Iris pigment epithelial cell (primary cell): Measurements from ENCODE around the gene NHERF2.
A peak's percentile ranks its signal among the peaks of the same experiment; 100 is the strongest.

ENCODE experiments used
- DNase-seq: peaks from one replicate; pipeline ENCODE4 v3.0.0-alpha.2; 2011; ENCODE audit warnings: low read depth

Gene NHERF2

DNA sequence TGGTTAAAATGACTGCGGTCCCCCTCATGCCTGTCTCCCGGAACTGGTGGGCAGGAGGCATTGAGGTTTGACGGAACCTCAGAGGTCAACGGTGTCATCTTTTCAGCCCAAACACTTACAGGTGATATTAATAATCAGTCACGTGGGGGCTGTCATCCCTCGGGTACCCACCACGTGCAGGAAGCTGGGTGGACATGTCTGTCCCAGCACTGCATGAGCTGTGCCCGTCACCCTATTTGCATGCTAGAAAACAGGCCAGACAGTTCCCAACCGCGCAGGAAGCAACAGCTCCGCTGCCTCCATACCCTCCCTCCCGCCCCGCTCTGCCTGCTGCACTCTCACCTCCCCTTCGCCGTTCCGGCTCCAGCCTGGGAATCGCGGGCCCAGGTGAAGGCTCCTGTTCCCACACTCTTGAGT, 35.6 kb upstream of the NHERF2 start:
- no peak for DNase-seq

DNA sequence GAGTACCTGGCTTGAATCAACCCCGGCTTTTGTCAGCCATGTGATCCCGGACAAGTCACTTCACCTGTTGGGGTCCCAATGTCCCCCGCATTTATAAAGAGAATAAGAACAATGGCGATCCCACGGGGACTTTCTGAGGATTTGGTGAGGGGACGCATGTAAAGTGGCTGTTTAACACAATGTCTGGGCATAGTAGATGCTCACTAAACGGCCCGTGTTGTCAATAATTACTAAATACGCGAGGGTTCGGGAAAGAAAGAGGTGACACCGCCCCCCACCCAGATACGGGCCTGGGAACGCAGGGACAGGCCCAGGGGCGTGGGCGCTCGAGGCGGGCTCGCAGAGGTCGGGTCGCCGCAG, 35.1 kb upstream of the NHERF2 start:
- DNase-seq, result no peak

DNA sequence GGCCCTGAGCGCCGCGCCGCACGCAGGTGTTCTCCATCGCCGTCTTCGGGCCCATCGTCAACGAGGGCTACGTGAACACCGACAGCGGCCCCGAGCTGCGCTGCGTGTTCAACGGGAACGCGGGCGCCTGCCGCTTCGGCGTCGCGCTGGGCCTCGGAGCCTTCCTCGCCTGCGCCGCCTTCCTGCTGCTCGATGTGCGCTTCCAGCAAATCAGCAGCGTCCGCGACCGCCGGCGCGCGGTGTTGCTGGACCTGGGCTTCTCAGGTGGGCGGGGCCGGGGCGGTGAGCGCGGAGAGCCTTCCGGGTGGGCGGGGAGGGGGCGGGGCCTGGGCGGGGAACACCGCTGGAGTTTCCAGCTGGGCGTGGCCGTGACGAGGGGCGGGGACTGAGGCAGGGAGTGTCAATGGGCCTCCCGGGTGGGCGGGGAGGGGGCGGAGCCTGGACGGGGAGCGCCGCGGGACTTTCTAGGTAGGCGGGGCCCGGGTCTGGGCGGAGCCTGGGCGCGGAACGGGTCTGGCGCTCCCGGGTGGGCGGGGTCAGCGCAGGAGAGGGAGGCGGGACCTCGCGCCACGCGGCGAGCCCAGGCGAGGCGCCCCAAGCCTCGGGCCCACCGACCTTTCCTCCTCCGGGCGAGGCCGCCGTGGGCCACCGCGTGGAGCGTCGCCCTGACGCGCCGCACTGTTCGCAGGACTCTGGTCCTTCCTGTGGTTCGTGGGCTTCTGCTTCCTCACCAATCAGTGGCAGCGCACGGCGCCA, 34.6 kb upstream of the NHERF2 start:
- peak; percentile 88 for DNase-seq

DNA sequence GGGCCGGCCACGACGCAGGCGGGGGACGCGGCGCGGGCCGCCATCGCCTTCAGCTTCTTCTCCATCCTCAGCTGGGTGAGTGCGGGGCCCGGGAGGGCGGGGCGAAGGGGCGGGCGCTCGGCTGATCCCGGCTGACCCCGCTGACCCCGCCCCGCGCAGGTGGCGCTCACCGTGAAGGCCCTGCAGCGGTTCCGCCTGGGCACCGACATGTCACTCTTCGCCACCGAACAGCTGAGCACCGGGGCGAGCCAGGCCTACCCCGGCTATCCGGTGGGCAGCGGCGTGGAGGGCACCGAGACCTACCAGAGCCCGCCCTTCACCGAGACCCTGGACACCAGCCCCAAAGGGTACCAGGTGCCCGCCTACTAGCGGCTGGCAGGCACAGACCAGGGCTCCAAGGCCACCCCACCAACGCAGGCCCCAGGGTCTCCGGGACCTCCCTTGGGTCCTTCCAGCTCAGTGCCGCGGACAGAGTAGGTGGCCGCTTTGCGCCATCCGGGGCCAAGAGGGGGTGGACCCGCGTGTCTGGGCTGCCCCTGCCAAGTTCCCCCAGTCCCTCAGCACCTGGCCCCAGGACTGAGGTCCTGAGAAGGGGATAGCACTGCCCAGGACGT, 33.9 kb upstream of the NHERF2 start:
- DNase-seq, result no peak

DNA sequence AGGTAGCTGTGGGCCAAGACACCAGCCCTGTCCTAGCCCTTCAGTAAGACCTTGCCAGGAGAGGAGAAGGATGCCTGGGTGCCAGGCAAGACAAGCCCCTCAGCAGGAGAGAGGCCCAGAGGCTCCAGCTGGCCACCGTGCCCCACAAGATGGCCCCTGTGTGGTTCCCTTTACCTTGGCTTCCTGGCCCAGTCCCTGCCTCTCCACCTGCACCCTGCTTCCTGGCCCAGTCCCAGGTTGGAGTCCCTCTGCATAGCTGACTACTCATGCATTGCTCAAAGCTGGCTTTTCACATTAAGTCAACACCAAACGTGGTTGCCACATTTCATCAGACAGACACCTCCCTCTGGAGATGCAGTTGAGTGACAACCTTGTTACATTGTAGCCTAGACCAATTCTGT, 33.0 kb upstream of the NHERF2 start:
- peak; percentile 62 for DNase-seq

DNA sequence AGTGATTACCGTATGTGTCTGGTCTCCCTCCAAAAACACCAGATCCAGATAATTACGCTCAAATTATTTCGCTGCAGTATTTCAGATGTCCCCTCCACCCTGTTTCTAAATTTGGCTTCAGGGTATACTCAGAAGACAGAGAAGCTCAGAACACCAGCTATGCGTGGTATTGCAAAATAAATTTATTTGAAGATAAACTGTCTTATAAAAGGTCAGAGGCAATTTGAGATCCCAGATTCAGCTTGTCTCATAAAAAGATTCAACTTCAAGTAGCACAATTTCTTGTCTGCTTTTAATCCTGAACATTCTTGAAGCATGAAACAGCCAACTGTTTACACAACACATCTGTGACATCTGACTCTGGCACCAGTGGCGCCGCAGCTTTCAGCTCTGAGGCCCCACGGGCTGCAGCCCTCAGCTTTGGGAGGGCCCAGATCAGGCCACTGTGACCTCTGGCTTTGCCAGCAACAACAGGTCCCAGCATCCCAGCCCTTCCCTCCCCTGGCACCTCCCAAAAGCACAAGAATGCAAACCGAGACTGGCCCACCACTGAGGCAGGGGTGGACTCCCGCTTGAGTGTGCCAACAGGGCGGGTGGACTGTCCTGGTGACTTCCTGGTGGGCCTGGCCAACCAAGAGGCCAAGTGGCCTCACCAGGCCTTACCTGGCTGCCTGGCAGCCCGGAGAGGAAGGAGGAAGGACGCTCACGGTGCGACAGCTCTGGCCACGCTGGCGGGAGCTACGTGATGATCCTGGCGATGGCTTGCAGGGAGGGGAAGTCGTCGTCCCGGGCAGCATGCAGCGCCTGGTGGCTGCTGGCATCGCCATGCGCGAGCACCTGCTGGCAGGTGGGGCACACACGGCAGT, 29.0 kb upstream of the NHERF2 start:
- peak; percentile 78 for DNase-seq

DNA sequence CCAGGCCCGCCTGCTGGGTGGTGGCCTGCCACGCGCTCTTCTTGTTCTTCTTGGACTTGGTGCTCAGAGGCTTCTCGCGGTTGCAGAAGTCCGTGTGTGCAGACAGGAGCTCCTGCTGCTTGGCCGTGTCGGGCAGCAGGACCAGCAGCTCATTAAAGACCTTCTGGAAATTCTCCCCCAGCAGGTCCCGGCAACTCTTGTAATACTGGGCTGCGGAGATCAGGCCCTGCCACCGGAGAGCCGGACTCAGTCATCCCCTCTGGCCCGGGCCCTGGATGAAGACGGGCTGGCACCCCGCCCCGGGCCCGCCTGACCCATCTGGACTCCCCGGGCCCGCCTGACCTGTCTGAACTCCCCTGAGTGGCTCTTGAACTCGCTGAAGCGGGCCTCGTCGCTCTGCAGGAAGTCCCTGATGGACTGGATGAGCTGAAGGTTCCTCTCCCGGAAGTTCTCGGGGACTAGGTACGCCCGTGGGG, 28.3 kb upstream of the NHERF2 start:
- no peak for DNase-seq

DNA sequence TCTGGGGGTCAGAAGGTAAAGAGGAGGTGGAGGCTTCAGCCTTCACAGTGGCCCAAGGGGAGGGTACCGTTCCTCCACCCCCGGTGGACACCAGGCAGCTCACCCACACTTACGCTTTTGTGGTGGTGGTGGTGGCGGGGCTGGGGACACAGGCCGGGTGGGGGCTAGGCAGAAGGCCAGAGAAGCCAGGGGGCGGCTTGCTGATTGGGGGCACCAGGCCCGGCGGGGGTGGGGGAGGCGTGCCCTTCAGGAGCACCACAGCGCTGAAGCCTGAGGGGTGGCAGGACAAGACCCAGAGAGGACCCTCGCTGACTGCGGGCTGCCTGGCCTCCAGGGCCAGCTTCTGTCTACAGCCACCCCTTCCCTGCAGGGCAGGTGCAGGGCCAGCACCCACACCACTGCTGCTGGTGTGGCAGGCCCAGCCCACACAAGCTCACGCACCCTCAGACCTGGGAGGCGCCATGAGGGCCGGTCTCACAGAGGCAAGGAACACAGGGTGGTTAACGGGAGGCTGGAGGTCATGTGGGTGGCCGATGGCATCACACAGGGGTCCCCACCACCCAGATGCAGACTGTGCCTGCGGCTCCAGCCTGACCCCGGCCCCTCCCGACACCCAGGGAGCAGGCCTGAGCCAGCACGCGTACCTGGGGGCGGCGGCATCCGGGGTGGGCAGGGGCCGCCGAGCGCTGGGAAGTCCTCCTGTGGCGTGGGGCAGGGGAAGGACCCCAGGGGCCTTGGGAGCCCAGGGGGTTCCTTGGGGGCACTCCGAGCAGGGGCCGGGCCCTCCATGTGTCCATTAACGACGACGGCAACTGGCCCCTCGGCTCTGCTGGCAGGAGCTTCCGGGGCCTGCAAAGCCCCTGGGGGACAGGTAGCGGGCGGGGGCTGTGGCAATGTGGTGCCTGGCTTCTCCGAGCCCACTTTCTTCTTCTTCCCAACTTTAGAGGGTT, 27.6 kb upstream of the NHERF2 start:
- no peak for DNase-seq

DNA sequence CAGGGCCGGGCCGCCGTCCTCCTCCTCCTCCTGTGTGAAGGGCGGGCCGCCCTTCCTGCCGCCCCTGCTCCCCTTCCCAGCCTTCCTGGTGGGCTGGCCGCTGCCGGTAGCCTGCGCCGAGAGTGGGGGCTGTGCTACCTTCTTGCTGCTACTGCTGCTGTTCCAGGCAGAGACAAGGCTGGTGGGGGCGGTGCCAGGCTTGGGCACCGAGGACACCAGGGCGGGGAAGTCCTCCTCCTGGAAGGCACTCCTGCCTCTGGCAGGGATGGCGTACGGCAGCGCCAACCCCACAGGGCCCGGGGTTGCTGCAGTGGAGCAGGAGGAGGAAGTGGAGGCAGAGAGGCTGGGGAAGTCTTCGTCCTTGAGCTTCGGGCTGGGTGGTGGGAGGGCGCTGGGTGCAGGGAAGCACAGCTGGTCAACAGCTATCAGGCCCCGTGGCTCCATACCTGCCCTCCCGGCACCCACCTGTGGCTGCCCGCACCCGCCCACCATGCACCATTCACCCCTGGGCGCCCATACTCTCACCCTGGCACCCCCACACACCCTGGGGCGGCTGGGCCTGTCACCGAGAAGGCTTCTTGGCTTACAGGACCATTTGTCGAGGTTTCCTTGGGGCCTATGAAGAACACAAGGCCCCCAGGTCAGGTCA, 26.7 kb upstream of the NHERF2 start:
- DNase-seq, result no peak

DNA sequence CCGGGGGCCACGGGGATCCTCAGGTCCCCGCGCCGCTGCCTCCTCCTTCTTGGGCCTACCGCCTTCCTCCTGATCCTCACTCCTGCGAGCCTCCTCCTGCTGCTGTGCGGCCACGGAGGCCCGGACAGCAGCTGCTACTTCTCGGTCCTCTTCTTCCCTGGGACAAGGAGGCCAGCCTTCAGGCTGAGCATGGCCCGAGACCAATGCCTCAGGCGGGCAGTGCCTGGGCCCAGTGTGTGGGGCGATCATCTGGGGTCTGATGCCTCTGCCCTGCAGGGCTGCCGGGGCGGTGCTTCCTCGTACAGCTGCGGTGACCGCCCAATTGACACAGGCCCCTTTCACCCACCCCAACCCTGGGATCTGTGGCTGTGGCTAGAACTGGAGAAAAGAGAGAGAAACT, 25.7 kb upstream of the NHERF2 start:
- DNase-seq, result no peak

DNA sequence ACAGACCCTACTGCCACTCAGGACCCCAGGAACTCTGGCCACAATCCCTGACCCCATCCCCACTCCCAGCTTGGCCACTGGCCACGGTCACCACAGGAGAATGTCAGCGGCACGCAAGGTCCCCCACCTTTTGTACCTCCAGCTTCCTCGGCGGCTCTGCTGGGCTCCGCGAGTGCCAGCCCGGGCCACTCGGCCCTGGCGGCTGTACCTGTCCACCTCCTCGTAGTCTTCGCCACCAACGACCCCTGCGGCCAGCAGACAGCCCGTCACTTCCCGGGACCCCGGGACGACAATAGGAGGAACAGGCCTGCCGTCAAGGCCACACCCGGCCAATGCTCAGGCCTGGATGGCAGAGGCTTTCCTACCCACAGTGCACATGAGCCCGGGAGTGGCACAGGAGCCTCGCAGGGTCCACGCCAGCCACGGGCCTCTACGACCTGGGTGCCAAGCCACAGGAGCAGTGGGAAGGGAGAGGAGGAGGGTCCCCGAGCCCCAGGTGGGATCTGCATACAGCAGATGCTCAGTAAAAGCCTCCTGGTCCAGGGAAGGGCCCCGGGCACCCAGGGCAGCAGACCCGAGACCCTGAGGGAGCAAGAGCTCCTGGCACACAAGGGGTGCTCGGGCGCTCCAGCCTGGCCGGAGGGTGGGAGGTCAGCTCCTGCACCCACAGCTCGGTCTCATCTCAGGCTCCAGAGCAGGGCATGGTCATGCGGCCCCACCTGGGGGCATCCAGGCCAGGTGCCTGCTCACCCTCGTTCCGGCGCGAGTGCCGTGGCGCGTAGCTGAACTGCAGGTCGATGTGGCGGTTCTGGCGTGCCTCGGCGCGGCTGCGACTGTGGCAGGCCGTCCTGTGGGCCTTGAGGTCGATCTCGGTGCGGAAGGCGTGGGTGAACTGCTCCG, 25.0 kb upstream of the NHERF2 start:
- DNase-seq, result no peak

DNA sequence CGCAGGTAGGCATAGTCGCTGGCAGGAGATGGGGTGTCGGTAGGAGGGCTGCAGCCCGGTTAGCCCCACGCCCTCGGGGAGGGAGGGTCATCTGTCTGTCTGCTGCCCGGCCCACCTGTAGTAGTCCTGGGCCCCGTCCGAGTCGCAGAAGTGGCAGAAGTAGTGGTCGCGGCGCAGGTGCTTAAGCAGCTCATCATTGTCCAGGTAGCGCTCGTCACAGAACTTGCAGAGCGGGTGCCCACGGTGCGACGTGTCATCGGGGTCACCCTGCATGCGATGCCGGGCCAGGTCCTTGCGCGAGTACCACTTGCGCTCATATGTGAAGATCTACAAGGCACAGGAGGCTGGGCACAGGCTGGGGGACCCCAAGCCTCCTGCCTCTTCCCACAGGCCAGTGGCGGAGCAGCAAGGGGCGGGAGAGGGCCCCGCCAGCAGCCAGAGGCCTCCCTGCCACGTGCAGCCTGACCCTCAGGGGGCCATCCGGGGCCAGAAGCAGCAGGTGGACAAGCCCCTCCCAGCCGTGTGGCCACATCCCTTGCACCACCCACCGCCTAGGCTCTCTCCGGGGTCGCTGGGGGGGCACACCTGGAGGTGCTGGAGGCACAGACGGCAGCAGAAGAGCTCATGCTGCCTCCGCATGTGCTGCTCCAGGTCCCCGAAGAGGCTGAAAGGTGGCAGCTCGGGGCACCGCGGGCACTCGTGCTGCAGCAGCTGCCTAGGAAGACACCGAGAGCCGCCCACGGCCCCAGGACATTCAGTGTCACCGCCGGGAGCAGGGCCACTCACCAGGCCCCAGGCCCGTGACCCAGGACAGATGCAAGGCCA, 24.1 kb upstream of the NHERF2 start:
- no peak for DNase-seq

DNA sequence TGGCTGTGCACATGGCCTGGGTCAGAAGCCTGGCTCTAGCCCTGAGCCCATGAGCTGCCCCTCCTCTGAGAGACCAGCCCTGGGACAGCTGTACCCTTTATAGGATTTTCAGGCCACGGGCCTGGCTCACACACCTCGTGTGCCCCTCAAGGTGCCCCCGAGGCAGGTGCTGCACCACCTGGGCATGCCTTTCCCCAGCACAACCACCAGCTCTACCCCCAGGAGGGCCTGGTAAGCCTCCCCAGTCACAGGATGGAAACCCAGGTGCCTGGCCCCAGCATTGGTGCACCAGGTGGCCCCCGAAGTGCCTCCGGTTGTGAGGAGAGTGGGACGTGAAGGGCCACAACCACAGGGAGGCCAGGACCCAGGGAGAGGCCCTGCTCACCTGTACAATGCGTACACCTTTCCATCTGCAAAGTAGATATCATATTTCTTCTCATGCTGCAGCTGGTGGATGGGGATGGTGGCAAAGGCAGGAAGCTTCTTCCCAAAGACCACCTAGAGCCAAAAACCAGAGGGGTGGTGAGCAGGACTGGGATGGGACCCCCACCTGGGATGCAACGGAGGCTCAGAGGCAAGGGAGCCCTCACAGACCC, 23.4 kb upstream of the NHERF2 start:
- no peak for DNase-seq

DNA sequence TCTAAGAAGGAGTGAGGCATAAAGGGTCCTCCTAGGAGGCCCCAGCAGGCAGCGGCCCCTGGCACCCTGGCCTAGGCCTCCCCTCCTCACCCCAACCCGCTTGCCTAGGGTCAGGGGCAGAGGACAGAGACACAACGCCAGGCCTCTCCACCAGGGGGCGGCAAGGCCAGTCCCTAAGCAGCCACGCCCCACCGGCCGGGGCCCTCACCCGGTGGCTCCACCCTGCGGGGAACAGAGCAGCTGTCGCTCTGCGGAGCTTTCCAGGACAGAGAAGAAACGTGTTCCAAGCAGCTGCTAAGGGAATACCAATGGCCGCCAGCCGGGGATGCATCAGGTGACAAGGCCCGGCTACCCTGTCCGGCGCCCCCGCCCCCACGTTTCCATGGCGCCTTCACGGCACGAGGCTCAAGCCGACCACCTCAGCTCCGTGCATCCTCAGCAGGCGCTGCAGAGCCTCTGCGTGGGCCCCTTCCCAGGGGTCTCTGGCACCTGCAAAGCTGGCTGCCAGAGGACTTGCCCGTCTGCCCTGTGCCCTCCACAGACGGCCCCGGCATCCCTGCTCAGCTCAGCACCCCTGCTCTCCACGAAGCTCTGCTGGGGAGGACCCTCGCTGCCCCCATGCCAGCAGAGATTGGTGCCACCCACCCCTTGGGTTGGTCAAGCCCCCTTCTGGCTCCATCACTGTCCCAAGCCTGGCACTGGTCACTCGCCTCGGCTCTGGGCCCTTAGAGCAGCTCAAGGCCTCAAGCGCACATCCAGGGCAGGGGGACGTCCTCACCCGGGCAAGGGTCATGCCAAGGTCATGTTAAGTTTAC, 22.7 kb upstream of the NHERF2 start:
- peak; percentile 79 for DNase-seq

DNA sequence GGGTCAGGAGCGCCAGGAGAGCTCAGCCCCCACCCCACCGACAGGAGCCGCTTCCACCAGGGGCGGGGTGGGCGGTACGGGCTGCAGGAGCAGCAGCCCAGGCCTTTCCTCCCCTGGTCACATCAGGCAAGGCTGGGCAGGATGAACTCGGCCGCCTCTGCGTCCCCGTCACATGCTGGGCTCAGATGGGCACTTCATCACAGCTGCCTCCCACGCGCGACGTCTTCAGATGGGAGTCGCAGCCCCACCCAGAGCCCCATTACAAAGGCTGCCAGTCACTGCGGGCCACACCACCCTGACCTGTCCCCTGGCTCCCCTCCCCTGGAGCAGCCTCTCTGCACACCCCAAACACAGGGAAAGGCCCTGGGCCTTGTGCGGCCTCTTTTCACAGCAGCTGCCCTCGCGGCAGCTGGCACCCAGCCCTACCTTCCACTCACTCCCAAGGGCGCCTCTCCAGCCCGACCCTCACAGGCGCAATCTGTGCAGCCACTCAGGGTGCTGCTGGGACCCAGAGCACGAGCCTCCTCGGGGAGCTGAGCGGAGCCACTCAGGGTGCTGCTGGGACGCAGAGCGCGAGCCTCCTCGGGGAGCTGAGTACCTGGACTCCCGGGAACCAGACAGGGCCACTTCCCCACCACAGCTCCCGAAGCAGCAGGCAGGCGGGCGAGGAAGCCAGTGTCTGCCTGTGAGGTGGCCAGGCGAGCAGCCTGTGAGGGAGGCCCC, 21.7 kb upstream of the NHERF2 start:
- no peak for DNase-seq

DNA sequence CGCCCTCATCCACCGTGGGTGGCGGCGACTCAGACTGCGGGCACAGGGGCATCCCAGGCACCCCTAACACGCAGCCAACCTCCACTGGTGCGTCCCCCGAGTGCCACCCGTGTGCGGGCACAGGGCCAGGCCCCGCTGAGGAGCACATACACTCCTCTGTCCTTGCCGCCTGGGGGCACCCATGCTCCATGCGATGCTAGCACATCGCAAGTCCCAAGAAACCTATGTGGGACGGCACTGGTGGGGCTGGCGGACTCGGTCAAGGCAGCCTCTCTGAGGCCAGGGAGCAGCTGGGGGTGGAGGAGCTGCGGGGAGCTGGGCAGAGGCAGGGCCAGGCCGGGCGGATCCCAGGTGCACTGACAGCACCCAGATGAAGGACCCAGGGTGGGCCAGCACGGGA, 21.1 kb upstream of the NHERF2 start:
- DNase-seq, result no peak

DNA sequence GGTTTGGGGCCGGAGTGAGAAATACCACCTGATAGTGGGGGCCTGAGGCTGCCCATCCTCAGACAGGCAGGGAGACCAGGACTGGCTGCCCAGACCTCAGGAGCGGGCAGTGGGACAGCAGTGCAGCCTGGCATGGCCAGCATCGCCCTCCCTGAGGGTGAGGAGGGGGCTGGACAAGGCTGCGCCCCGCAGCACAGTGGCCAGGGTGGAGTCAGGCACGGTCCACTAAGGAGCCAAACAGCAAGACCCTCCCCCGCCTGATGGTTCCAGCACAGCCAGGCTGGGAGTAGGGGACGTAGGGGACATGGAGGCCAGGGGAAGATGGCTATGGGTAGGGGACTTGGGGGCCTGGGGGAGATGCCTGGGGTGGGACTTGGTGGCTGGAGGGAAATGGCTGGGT, 20.4 kb upstream of the NHERF2 start:
- no peak for DNase-seq
